ENCODE data around the gene FMNL2.
"Not testable (repeated sequence)": the region's sequence is repeated elsewhere in the genome, so short reads cannot be mapped to it uniquely, and the experiment has no call there.

The FMNL2 gene

GRCh38 chr2:152497481-152498052 lies 162.6 kb downstream of the FMNL2 start:
- DNase-seq (ENCODE audit: low spot score), result peak; percentile 94

- no peak for DNase-seq (ENCODE audit: low spot score)
Measured at GRCh38 chr2:152499331-152499816, 164.4 kb downstream of the FMNL2 start.

- DNase-seq (ENCODE audit: low spot score), result peak; percentile 74
Measured at GRCh38 chr2:152499896-152500735, 165.1 kb downstream of the FMNL2 start.

GRCh38 chr2:152500772-152501171 lies 165.8 kb downstream of the FMNL2 start:
- no peak for DNase-seq (ENCODE audit: low spot score)

- no peak for DNase-seq (ENCODE audit: low spot score)
Measured at GRCh38 chr2:152501666-152502065, 166.7 kb downstream of the FMNL2 start.

GRCh38 chr2:152504618-152505017 lies 169.6 kb downstream of the FMNL2 start:
- peak; percentile 67 for DNase-seq (ENCODE audit: low spot score)

GRCh38 chr2:152505495-152505906 lies 170.5 kb downstream of the FMNL2 start:
- peak; percentile 93 for DNase-seq (ENCODE audit: low spot score)

GRCh38 chr2:152506843-152507242 lies 171.9 kb downstream of the FMNL2 start:
- peak; percentile 89 for DNase-seq (ENCODE audit: low spot score)

- DNase-seq (ENCODE audit: low spot score), result no peak
Measured at GRCh38 chr2:152507907-152508306, 172.9 kb downstream of the FMNL2 start.

GRCh38 chr2:152508446-152508845 lies 173.5 kb downstream of the FMNL2 start:
- peak; percentile 42 for DNase-seq (ENCODE audit: low spot score)

GRCh38 chr2:152509772-152510491 lies 175.0 kb downstream of the FMNL2 start:
- DNase-seq (ENCODE audit: low spot score), result no peak

GRCh38 chr2:152510621-152511020 lies 175.6 kb downstream of the FMNL2 start:
- DNase-seq (ENCODE audit: low spot score), result no peak

- no peak for DNase-seq (ENCODE audit: low spot score)
Measured at GRCh38 chr2:152511981-152512380, 177.0 kb downstream of the FMNL2 start.

GRCh38 chr2:152513029-152513428 lies 178.1 kb downstream of the FMNL2 start:
- DNase-seq (ENCODE audit: low spot score), result no peak

- peak; percentile 86 for DNase-seq (ENCODE audit: low spot score)
Measured at GRCh38 chr2:152513681-152514080, 178.7 kb downstream of the FMNL2 start.

GRCh38 chr2:152518034-152518433 lies 183.1 kb downstream of the FMNL2 start:
- DNase-seq (ENCODE audit: low spot score), result no peak

- DNase-seq (ENCODE audit: low spot score), result no peak
Measured at GRCh38 chr2:152518641-152519580, 183.9 kb downstream of the FMNL2 start.

GRCh38 chr2:152519581-152519952 lies 184.6 kb downstream of the FMNL2 start:
- no peak for DNase-seq (ENCODE audit: low spot score)

GRCh38 chr2:152520759-152521158 lies 185.8 kb downstream of the FMNL2 start:
- no peak for DNase-seq (ENCODE audit: low spot score)

GRCh38 chr2:152522446-152522845 lies 187.5 kb downstream of the FMNL2 start:
- DNase-seq (ENCODE audit: low spot score), result not testable (repeated sequence)

GRCh38 chr2:152523091-152523490 lies 188.1 kb downstream of the FMNL2 start:
- peak; percentile 60 for DNase-seq (ENCODE audit: low spot score)
